HG03558 (cell line): ENCODE measurements around the gene GPR61.

ENCODE experiments used
- ATAC-seq: cut with Tn5 transposase; IDR thresholded peaks from one replicate; pipeline ENCODE4 v1.9.1; 2021; ENCODE audit warnings: moderate number of reproducible peaks; ENCODE audit not compliant: unreplicated experiment; ENCODE audit errors: extremely low read depth

The GPR61 gene

GRCh38 chr1:109539676-109540075 lies at the start of gene GPR61:
GPR61 (plus strand) TSS chr1:109539872; CDS start chr1:109543023, 3,151 bp downstream.
- no peak for ATAC-seq

- no peak for ATAC-seq
Observed at GRCh38 chr1:109490029-109490933, 49.4 kb upstream of the GPR61 start.

- ATAC-seq = no peak
Observed at GRCh38 chr1:109490934-109491302, 48.8 kb upstream of the GPR61 start.

GRCh38 chr1:109491372-109491771 lies 48.3 kb upstream of the GPR61 start:
- no peak for ATAC-seq

- no peak for ATAC-seq
Observed at GRCh38 chr1:109492779-109493178, 46.9 kb upstream of the GPR61 start.

- no peak for ATAC-seq
Observed at GRCh38 chr1:109493227-109493626, 46.4 kb upstream of the GPR61 start.

GRCh38 chr1:109493805-109494539 lies 45.7 kb upstream of the GPR61 start, which contains the start of gene CYB561D1:
CYB561D1 (plus strand) TSS chr1:109494094; CDS start chr1:109494140, 46 bp downstream.
- peak; percentile 70 for ATAC-seq

DNA sequence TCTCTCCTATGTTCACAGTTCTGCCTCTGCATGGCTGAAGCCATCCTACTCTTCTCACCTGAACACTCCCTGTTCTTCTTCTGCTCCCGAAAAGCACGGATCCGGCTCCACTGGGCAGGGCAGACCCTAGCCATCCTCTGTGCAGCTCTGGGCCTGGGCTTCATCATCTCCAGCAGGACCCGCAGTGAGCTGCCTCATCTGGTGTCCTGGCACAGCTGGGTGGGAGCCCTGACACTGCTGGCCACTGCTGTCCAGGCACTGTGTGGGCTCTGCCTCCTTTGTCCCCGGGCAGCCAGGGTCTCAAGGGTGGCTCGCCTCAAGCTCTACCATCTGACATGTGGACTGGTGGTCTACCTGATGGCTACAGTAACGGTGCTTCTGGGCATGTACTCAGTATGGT lies 43.9 kb upstream of the GPR61 start:
- no peak for ATAC-seq

DNA sequence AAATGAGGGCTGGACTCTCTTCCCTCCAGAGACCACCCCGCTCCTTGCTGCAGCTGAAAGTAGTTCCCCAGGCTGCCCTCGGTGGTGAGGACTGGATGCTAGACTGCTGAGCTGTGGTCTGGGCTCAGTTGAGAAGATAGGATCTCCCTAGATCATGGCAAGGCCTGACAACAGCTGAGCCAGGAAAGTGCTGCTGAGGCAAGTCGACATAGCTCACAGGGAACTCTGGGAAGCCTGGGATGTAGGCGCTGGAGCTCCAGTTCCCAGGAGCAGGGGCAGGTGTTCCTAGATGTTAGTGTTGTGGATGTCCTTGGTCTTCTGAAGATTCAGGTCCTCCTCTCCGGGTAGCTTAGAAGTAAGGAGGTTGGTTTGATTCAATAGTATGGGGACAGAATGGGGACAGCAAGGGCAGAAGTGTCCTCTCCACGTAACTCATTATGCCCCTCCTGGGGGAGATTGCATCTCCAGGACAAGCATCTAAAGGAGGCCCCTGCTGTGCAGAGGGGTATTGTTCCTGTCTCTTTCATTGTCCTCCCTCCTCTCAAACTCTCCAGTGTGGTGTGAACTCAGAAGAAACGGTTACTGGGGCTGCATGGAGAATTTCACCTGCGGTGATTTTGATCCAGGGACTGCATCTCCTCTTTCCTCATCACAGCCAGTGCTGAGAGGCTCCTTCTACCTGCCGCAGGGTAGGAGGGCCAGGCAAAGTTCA lies 42.1 kb upstream of the GPR61 start:
- no peak for ATAC-seq

DNA sequence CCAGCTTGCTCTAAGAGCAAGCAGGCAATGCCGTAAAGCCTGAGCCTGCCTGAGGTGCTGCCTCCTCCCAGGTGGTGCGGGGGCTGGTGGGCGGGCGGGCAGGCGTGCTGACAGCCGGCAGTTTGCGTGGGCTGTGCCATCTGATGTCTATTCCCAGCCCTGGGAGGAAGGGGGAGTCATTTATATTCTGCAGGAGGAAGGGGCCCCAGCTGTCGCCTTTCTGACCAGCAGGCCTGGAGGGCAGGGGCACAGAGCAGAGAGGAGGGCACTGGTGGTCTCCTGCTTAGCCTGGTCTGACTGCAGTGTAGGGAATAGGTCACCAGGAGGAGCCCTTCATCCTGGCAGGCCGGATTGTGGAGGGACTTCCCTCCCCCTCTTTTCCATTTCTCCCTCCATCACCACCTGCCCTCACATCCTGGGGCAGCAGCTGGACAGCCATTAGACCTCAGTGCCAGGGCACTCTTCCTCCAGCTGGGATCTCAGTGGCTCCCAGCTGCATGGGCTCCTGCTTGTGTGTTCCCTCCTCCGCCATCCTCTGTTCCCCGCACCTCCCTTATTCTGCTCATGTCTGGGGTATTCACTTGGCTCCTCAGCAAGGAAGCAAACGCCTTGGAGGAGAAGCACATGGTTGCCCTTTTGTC lies 41.4 kb upstream of the GPR61 start:
- ATAC-seq = no peak

GRCh38 chr1:109499081-109499480 lies 40.6 kb upstream of the GPR61 start:
- no peak for ATAC-seq

DNA sequence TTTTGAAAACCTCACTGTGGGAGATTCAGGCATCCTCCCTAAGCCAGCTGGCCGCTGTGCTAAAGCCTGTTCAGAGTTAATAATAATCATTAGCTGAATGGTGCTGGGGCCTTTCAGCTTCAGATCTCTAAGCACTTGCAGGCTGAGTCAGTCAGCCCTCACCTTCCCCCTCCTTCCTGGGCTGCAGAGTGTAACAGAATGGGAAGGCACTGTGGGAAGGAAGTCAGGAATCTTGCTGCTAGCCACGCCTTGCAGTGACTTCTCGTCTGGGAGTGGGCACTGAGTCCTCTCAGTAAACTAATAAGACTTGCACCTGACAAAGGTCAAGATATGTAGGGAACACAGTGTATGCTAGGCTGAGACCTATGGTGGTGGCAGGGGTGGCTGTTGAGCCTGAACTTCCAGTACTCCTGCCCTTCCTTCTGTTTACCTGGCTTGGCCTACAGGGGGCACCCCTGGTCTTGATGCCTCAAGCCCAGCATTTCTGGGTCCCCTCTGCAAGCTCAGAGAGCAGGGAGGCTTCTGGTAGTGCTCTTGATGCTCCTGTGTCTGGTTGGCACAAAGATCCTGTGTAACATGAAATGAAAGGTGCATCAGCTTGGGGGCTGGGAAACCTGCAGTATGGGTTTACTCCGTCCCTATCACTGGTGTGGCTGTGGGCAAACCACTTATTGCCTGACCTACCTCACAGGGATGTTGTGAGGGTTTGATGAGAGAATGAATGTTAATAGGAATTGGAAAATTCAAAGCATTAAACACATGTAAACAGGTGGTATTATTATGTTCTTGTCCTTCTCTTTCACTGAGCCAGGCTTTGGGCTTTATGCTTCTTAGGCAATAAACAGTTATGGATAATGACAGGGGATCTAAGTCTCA lies 39.8 kb upstream of the GPR61 start:
- no peak for ATAC-seq

DNA sequence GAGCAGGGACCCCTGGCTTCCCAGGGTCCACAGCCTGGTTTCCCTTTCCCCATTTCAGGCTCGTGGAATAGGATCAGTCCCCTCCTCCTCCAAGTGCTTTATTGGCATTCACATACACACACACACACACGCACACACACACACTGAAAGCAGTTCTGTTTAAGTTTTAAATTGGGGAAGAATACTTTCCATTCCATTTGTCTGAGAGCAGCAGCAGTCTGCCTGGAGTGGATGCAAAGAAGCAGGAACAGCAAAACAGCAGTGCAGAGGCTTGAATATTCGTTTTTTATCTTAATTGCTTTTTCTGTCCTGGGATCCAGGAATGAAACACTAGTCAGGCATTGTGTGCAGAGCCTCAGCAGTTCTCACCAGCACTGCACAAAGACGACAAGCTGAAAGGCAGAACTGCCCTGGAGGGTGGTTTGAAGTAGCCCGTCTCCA lies 38.7 kb upstream of the GPR61 start:
- ATAC-seq = no peak

DNA sequence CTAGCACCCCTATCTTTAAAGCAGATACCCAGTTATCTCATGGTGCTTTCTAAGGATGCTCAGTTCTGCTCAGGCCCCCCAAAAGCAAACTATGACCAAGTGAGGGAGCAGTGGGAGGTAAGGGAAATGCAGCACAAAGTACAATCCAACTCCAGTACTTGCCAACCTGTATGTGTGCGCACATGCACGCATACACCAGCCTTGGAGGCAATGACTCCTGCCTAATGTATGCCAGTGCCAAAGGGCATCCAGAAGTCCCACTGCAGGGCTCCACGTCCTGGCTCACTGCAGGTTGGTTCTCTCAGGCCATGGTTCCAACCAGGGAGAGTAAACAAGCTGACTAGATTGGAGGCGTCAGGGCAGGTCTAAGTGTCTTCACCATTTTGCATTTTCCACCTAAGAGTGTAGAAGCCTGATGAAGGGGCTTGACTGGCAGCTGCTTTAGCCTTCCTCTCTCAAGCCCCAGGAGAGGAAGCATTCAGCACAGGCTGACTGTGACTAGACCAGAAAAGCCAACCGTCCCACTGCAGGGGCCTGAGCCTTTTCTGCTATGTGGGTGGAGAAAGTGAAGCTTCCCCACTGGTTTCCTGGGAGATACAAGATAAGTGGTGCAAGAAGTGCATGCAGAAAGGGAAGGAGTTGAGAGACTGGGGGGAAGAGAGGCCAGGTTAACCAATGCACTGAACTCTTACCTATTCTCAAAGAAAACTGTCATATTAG lies 37.9 kb upstream of the GPR61 start:
- ATAC-seq = no peak

DNA sequence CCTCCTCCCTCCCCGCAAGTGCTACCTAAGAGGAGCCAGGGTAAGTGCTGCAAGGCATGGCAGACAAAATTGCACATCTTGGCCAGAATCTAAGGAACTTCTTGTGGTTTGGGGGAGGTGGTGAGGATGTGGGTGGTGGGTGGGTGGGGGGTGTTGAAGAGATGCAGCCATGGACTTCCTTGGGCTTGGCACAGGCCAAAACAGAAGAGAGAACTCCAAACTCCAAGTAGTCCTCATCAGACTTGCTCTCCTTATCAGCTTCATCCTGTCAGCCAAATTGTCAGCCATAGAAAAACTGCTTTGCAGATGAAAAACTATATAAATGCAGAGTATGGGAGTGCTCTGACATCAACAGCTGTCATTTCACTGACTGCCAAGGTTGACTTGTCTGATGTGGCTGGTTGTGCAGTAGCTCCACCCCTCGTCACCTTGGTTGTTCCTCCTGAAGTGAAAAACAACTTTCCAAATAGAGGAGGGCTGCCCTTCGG lies 37.3 kb upstream of the GPR61 start:
- no peak for ATAC-seq

- ATAC-seq = no peak
Observed at GRCh38 chr1:109503935-109504334, 35.7 kb upstream of the GPR61 start.

DNA sequence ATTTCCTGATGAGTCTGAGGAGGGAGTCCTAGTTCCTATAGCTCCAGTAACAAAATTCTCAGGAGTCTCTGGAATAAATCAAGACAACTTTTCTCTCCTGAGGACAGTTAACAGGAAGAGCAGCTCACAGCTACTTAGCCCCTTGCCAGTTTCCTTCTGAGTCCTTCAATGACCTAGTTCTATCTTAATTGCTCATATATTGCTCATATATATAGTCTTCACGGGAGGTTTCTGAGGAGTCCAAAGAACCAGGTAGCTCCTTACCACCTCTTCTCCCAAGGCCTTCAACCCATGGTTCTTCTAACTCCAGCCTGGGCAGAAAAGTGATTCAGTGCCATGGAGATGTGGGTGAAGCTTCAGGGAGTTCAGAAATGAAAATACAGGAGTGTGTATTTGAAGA lies 34.7 kb upstream of the GPR61 start:
- ATAC-seq = no peak
